Measurements from ENCODE around the gene SH3PXD2A. TPM values are rescaled to one million over a fixed set of nuclear protein-coding genes. Genes with fewer than 3 reads are reported as not detected.
"Not testable (repeated sequence)": the region's sequence is repeated elsewhere in the genome, so short reads cannot be mapped to it uniquely, and the experiment has no call there.

The SH3PXD2A gene
- total RNA-seq, 4 donors from 2014 or later: 55.7 to 71.8 (median 66.8) TPM

DNA sequence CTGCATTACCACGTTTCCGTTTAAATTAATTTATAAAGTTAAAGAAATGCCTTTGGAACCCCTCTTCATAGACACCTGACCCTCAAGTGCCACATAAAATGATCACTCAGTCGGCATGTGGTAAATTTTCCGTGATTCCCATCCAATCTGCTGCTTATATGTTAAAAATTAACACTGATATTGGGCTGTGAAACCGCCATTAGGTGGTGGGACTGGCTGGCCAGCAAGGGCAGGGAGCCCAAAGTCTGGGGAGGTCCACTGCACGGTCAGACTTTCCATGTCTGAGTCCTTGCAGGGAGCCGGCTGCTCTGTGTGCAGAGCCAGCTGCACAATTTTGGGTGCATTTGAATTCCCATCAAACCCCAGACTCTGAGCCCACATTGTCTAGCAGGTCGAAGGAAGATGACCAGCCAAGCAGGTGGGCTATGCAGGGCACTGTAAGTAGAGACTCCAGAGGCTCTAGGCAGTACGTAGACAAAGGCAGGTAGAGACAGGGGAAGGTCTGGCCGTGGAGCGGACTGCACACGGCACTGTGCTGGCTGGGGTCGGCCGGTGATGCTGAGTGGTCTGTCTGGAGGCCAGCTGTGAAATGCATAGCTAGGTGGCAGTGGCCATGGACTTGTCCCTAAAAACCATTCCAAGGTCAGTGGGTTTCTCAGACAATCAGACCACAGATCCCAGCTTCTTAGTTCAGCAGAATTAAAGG is 122.9 kb downstream of the SH3PXD2A start:
- TF ChIP-seq POLR2AphosphoS5 (IDR thresholded peaks at IDR 0.05) (no peak), EP300 (IDR thresholded peaks at IDR 0.05) (no peak), POLR2A (IDR thresholded peaks at IDR 0.05) (no peak), CTCF (IDR thresholded peaks at IDR 0.05) (no peak)
- 88% methylated on average over 11 of the region's 14 CpGs for WGBS
- H3K27ac ChIP-seq: no peak overlapping the region
- H3K36me3 ChIP-seq: no peaks in the 10 kb centered on the region
- H3K4me3 ChIP-seq: no peak overlapping the region
- H3K4me1 ChIP-seq: peaks cover 36% of the 10 kb centered on the region
- H3K9me3 ChIP-seq: no peaks in the 10 kb centered on the region
- H3K27me3 ChIP-seq: no peaks in the 10 kb centered on the region
- DNase-seq (ENCODE audit: low spot score in 2 of 2): no peak

GRCh38 chr10:103731609-103732270 is 123.6 kb downstream of the SH3PXD2A start:
- no peak for TF ChIP-seq POLR2A (IDR thresholded peaks at IDR 0.05)
- no peak for TF ChIP-seq EP300 (IDR thresholded peaks at IDR 0.05)

DNA sequence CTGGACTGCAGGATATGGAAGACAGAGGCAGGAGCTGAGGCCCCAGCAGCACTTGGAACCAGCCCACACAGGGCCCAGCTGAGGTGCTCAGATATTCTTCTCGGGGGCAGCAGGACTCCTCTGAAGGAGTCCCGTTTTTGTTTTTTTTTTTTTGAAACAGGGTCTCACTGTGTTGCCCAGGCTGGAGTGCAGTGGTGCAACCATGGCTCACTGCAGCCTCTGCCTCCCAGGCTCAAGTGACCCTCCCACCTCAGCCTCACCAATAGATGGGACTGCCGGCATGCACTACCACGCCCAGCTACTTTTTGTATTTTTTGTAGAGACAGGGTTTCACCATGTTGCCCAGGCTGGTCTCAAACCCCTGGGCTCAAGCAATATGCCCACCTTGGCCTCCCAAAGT is 124.3 kb downstream of the SH3PXD2A start:
- 79% methylated on average over 4 of the region's 4 CpGs for WGBS
- not testable (repeated sequence) for DNase-seq (ENCODE audit: low spot score in 2 of 2); H3K9me3 ChIP-seq; H3K36me3 ChIP-seq; H3K27ac ChIP-seq; H3K4me3 ChIP-seq; H3K27me3 ChIP-seq
- H3K4me1 ChIP-seq: peaks cover 33% of the 10 kb centered on the region

More at GRCh38 chr10:103731609-103732270, 123.6 kb downstream of the SH3PXD2A start:
- DNase-seq (ENCODE audit: low spot score in 2 of 2): no peak
- H3K4me3 ChIP-seq: no peak overlapping the region
- 60% methylated on average over 3 of the region's 3 CpGs for WGBS
- H3K27me3 ChIP-seq: no peaks in the 10 kb centered on the region
- no peaks in the 10 kb centered on the region for H3K36me3 ChIP-seq
- H3K9me3 ChIP-seq: no peaks in the 10 kb centered on the region
- H3K27ac ChIP-seq: no peak overlapping the region
- H3K4me1 ChIP-seq: peaks cover 40% of the 10 kb centered on the region

- Histone ChIP-seq H3K36me3 (no peaks in the 10 kb centered on the region), H3K27ac (no peak overlapping the region), H3K4me1 (peaks cover 23% of the 10 kb centered on the region), H3K9me3 (no peaks in the 10 kb centered on the region), H3K4me3 (no peak overlapping the region), H3K27me3 (no peaks in the 10 kb centered on the region)
- 81% methylated on average over 5 of the region's 5 CpGs for WGBS
- TF ChIP-seq POLR2A (IDR thresholded peaks at IDR 0.05) (no peak), CTCF (IDR thresholded peaks at IDR 0.05) (no peak), POLR2AphosphoS5 (IDR thresholded peaks at IDR 0.05) (no peak)
- no peak for DNase-seq (ENCODE audit: low spot score in 2 of 2)
Measured at GRCh38 chr10:103729851-103730250, 125.5 kb downstream of the SH3PXD2A start.

GRCh38 chr10:103727991-103728689 is 127.2 kb downstream of the SH3PXD2A start:
- WGBS: 91% methylated on average over 6 of the region's 7 CpGs
- H3K27me3 ChIP-seq: no peaks in the 10 kb centered on the region
- no peak overlapping the region for H3K4me3 ChIP-seq
- DNase-seq (ENCODE audit: low spot score in 2 of 2): no peak
- peaks cover 18% of the 10 kb centered on the region for H3K4me1 ChIP-seq
- H3K9me3 ChIP-seq: no peaks in the 10 kb centered on the region
- no peak for TF ChIP-seq EP300 (IDR thresholded peaks at IDR 0.05)
- no peak for TF ChIP-seq POLR2A (IDR thresholded peaks at IDR 0.05)
- TF ChIP-seq CTCF (IDR thresholded peaks at IDR 0.05): no peak
- no peak for TF ChIP-seq POLR2AphosphoS5 (IDR thresholded peaks at IDR 0.05)
- peaks cover 6% of the 10 kb centered on the region for H3K36me3 ChIP-seq
- H3K27ac ChIP-seq: no peak overlapping the region

GRCh38 chr10:103727546-103727963 is 127.8 kb downstream of the SH3PXD2A start:
- TF ChIP-seq CTCF (IDR thresholded peaks at IDR 0.05): no peak
- no peak for TF ChIP-seq EP300 (IDR thresholded peaks at IDR 0.05)
- TF ChIP-seq POLR2AphosphoS5 (IDR thresholded peaks at IDR 0.05): no peak
- TF ChIP-seq POLR2A (IDR thresholded peaks at IDR 0.05): no peak
- Histone ChIP-seq H3K27ac (no peak overlapping the region), H3K4me1 (peaks cover 17% of the 10 kb centered on the region), H3K36me3 (peaks cover 12% of the 10 kb centered on the region), H3K9me3 (no peaks in the 10 kb centered on the region), H3K27me3 (no peaks in the 10 kb centered on the region), H3K4me3 (no peak overlapping the region)
- DNase-seq (ENCODE audit: low spot score in 2 of 2): no peak
- WGBS: 49% methylated on average over 7 of the region's 14 CpGs
